GM21423 (cell line): ENCODE measurements around the gene C5orf34.
"Not testable (repeated sequence)": the region's sequence is repeated elsewhere in the genome, so short reads cannot be mapped to it uniquely, and the experiment has no call there.

Experiments used
- ATAC-seq: cut with Tn5 transposase; IDR thresholded peaks from one replicate; pipeline ENCODE4 v1.9.1; 2021; ENCODE audit warnings: mild to moderate bottlenecking, moderate library complexity; ENCODE audit not compliant: unreplicated experiment

Gene C5orf34

DNA sequence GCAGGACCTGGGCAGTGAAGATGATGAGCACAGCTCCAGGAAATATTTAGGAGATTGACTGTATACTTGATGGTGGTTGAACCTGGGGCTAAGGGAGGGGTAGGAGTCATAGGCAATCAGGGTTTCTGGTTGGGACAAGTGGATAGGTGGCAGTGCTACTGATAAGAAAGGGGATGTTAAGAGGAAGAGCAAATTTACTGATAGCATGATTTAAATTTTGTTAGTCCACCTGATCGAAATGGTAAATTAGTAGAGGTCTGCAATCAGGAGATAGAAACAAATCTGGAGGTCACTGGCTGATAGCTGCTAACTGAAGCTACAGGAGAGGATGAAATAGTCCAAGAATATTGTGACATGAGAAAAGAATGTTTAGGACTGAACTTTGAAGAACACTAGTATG is 5.7 kb upstream of the C5orf34 start:
- ATAC-seq = no peak

DNA sequence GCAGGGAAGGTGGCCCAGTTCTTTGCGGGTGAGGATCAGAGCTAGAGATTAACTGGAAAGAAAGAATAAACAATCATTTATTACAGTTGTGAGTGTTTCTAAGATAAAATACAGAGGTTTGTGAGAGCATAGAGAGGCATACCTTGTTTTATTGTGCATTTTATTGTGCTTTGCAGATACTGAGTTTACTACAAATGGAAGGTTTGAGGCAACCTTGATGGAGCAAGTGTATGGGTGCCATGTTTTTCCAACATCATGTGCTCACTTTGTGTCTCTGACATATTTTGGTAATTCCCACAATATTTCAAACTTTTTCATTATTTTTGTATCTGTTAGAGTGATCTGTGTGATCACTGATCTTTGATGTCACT is 715 bp upstream of the C5orf34 start:
- ATAC-seq = no peak

DNA sequence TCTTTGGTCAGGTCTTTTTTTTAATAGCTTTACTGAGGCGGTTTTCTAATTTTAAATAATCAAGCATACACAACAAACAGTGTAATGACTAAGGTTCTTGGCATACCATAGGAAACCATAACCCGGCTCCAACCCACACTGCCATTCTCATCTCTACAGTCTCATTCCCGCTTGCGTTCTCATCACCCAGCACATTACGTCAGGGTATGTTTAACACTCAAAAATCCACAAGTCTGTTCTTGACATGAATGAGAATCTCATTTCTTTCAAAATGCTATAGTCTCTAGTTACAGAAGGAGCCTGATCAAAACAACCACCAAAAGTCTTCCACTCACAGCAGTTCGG is 505 bp downstream of the C5orf34 start:
- peak; percentile 21 for ATAC-seq

DNA sequence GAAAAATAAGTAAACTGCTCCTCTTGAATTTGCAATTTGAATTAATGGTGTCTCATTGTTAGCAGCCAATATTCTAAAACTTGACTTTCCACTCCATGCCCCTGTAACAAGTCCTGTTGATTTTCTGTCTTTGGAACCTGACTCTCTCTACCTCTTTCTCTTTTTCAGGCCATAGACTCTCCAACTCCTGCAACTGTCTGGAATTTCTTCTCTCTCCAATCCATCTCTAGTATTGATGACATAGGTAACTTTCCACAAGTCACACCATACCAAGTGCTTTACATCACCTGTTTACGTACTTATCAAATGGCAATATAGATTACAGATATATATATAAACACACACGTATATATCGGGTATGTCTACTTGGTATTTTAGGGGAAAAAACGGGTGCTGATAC is 923 bp downstream of the C5orf34 start:
- no peak for ATAC-seq

DNA sequence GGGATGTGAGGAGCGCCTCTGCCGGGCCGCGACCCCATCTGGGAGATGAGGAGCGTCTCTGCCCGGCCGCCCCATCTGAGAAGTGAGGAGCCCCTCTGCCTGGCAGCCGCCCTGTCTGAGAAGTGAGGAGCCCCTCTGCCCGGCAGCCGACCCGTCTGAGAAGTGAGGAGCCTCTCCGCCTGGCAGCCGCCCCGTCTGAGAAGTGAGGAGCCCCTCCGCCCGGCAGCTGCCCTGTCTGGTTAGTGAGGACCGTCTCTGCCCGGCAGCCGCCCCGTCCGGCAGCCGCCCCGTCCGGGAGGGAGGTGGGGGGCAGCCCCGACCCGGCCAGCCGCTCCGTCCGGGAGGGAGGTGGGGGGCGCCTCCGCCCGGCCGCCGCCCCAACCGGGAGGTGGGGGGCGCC is 3.9 kb downstream of the C5orf34 start:
- ATAC-seq = not testable (repeated sequence)

DNA sequence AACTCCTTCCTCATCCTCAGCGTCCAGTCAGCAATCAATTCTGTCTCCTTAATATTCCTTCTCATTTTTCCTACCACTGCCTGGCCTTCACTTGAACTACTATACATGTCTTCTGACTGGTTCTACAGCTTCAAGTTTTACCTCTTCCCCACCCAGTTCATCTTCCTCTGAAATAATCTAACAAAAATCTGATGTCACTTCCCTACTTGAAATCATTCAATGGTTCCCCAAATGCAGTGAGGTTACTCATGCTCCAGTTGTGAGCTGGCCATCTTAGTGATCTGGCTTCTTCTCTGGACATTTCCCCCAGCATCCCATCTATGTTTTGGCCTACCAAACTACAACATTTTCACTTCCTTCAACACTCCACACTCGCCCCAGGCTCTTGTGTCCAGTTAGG is 16.4 kb downstream of the C5orf34 start:
- no peak for ATAC-seq

DNA sequence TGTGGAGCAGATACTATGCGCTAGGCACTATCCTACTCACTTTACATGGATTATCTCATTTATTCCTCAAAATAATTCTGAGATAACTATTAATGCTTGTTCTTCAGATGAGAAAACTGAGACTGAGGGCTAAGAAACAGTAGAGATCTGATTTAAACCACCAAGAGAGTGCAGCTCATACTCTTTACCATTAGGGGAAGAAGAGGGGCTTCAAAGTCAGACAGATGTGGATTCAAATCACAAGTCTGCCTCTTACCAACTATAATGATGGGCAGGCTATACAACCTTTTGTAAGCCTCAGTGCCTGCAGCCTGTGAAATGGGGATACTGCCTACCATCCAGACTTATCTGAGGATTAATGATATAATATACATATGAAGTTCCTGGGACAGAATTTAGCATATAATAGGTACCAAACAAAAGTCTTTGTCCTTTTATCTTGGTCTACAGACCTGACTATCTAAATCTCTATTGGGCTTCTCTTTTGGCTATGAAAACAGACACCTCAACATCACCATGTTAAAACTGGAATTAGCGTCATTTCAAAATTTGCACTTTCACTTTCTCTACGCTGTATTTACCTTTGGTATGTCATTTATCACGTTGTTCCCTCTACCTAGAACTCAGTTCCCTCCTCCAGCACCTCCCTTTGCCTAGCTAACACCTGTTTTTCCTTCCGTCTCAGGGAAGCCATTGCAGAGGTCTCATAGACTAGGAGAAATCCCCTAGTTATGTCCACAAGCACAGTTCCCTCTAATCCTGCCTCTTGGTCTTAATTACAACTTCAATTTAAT is 17.4 kb downstream of the C5orf34 start:
- no peak for ATAC-seq

DNA sequence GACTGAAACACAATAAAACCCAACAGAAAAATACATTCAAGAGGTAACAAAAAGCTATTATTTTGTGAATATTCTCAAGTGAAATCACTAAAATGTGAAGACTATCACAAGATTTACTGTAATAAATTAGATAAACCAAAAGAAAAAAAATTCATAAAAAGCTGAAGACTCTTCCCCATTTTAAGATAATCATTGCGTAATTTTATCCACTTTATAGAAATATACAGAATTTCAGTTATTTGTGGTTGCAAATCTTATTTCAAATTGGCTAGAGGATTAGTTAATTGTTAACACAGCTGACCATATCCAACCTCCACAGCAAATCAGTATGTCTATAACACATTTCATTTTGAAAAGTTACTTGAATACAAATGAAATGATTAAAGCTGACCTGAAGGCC is 23.6 kb downstream of the C5orf34 start:
- ATAC-seq = no peak

DNA sequence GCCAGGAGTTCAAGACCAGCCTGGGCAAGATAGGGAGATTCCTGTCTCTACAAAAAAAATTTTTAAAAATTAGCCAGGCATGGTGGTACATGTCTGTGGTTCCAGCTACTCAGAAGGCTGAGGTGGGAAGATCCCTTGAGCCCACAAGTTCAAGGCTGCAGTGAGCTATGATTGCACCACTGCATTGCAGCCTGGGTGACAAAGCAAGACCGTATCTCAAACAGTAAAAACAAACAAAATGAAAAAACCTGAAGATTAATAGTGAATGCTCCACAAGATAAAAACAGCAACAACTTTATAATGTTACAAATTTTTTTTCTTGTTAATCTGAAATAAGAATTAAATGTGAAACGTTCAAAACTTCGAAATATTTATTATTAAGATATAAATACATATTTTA is 28.6 kb downstream of the C5orf34 start:
- no peak for ATAC-seq

DNA sequence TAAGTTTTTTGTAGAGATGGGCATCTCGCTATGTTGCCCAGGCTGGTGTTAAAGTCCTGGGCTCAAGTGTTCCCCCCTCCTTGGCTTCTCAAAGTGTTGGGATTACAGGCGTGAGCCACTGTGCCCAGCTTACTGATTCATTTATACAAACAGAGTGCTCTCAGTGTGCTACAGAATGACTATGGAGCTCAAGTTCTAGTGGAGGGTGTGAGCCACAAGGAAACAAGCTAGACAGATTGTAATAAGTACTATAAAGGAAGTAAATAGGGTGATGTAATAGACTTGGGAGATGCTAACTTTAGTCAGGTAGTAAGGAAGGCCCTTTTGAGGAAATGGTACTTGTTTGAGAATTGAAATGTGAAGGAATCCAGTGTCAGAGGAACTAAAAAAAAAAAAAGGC is 29.5 kb downstream of the C5orf34 start:
- ATAC-seq = no peak

DNA sequence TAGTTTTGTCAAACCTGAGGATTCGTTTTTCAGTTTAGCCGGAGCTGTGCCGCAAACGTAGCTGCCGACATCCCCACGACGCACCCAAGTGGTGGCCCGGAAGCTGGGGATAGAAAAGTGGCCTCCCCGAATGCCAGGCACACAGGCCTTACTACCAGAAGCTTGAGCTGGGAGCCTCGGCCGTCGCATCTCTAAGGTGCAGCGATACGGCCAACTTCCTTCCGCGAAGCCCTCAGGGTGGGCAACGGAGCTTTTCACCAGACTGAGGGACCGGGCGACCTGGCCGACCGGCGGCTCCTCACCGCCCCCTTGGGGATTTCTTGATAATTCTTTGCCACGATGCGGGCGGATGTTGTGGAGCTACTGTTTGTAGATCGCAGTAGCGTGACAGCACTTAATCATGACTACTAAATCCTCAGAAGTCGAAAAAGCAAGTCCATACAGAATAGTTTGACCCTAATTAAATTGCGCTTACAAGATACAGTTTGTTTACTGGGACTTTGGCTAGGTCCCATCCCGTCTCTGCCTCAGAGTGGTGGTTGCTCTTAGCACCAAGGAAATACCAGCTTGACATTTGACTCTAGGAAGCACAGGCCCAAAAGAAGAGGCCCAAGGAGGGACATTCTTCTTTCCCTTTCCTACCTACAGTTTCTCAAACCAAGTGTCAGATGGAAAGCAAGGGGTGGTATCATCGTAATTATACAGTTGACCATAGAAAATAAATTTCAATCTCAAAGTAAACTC is 30.7 kb downstream of the C5orf34 start:
- peak; percentile 64 for ATAC-seq

DNA sequence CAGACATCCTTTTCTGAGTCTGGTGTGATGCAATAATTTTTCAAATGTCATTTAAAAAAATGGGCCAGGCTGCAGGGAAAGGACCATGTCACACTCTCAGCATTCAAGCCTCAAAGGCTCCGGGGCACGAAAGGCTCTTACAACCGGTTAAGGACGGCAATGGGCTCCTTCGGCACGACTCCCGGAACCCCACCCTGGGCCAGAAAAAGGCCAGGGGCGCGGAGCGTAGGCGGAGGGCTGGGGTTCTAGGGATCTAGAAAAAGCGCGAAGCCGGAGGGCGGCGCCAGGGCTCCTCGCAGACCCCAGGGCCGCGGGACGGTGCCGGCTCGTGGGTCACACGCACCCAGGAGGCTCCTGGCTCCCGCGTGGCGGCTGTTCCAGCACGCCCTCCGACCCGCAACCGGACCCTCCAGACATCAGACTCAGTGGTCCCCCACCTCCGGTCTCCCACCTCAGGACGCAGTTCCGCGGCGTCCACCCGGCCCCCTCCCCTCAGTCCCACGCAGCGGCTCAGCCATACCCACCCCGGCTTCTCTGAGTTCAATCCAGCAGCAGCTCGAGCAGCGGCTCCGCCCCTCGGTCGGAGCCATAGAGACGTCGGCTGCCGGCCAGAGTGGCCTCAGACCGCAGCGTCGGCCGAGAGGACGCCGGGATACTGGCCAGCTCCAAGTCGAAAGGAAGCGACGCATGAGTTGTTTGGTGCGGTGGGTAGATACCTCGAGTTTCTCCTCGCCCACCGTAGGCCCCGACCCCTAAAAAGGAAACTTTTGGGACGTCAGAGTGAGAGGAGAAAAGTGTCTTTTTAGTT is 31.4 kb downstream of the C5orf34 start, which contains the start of gene TMEM267:
TMEM267 (minus strand) TSS at position 568 of the 808 bp plus-strand sequence. CDS start 29,896 bp downstream, outside the sequence.
- ATAC-seq = peak; percentile 88

DNA sequence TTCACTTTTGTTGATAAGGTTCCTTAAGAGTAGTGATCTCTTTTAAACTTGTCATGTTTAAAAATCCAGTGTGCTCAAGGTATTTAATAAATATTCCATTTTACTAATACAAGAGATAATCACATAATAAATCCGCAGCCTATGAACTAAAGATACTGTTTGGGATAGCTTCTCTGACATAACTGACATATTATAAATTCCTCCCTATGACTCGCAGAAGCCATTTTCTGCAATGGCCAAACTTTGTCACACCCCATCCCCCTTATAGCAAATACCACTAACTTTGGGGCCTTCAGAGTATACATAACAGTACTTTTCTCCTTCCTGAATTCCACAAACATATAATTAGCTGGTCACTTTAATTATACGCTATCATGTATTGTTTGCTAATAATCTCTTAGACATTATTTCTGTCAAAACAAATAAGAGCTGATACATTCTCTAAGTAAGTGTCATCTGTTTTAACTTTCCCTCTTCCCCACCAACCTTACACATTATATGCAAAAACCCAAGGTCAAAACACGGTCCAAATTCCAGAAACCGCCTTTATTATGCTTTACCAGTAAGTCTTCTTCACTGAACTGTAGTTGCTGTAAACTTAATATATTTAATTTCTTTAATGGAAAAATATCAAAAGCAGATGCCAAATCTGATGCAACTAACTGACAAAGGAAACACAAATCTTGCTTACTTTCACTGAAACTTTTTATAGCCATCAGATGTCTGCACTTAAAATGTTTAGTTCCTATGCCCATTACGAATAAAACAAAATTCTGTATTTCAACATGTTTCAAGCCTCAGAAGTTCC is 32.3 kb downstream of the C5orf34 start:
- no peak for ATAC-seq

DNA sequence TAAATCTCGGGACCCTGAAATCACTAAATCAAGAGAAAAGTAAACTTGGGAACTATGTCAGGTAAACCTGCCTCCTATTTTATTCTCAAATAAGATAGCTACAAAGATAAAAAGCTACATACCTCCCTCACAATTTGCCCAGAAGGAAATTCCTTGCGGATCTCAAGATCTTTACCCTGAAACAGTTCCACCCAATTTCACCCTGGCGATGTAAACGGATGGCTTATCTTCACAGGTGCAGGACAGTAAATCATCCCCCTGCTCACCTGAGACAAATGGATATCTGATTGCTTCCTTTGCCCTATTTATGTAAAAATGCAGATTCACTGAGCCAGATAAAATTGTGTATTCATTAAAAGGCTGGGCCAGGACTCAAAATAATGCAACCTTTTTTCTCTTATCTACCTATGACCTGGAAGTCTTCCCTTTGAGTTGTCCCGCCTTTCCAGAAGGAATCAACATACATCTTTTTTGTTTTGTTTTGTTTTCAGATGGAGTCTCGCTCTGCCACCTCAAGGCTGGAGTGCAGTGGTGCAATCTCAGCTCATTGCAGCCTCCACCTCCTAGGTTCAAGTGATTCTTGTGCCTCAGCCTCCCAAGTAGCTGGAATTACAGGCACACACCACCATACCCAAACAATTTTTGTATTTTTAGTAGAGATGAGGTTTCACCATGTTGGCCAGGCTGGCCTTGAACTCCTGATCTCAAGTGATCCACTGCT is 45.1 kb downstream of the C5orf34 start:
- ATAC-seq = no peak

DNA sequence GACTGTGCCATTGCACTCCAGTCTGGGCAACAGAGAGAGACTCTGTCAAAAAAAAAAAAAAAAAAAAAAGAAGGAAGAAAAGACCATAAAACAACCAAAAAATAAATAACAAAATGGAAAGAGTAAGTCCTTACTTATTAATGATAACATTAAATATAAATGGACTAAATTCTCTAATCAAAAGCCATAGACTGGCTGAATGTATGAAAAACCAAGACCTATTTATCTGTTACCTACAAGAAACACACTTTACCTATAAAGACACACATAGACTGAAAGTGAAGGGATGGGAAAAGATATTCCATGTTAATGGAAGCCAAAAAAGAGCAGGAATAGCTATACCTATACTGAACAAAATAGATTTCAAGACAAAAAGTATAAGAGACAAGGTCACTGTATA is 47.8 kb downstream of the C5orf34 start:
- no peak for ATAC-seq

DNA sequence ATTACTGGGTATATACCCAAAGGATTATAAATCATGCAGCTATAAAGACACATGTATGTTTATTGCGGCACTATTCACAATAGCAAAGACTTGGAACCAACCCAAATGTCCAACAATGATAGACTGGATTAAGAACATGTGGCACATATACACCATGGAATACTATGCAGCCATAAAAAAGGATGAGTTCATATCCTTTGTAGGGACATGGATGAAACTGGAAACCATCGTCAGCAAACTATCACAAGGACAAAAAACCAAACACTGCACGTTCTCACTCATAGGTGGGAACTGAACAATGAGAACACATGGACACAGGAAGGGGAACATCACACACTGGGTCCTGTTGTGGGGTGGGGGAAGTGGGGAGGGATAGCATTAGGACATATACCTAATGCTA is 49.5 kb downstream of the C5orf34 start:
- not testable (repeated sequence) for ATAC-seq

DNA sequence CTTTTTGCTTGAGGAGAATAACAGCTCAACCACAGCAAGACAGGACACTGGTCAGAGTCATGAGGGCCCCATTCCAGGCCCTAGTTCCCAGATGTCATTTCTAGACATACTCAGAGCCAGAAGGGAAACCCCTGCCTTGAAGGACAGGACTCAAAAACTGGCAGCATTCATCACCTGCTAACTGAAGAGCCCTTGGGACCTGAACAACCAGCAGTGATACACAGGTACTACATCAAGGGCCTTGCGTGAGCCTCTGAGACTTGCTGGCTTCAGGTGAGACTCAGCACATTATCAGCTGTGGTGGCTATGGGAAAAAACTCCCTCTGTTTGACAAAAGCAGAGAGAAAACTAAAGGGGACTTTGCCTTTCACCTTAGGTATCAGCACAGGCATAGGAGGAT is 53.9 kb downstream of the C5orf34 start:
- ATAC-seq = no peak

DNA sequence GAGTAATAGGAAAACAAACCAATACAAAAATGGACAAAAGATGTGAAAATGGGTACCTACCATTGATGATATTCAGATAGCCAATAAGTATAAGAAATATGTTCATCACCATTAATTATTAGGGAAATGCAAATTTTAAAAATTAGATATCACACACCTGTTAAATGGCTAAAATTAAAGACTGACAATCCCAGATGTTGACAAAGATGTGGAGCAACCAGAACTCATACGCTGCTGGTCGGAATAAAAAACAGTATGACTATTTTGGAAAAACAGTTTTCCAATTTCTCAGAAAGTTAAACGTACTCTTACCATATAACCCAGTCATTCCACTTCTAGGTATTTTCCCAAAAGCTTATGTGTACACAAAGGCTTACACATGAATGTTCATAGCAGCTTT is 58.4 kb downstream of the C5orf34 start:
- ATAC-seq = no peak

DNA sequence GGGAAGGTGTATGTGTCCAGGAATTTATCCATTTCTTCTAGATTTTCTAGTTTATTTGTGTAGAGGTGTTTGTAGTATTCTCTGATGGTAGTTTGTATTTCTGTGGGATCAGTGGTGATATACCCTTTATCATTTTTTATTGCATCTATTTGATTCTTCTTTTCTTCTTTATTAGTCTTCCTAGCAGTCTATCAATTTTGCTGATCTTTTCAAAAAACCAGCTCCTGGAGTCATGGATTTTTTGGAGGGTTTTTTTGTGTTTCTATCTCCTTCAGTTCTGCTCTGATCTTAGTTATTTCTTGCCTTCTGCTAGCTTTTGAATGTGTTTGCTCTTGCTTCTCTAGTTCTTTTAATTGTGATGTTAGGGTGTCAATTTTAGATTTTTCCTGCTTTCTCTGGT is 73.4 kb downstream of the C5orf34 start:
- not testable (repeated sequence) for ATAC-seq

DNA sequence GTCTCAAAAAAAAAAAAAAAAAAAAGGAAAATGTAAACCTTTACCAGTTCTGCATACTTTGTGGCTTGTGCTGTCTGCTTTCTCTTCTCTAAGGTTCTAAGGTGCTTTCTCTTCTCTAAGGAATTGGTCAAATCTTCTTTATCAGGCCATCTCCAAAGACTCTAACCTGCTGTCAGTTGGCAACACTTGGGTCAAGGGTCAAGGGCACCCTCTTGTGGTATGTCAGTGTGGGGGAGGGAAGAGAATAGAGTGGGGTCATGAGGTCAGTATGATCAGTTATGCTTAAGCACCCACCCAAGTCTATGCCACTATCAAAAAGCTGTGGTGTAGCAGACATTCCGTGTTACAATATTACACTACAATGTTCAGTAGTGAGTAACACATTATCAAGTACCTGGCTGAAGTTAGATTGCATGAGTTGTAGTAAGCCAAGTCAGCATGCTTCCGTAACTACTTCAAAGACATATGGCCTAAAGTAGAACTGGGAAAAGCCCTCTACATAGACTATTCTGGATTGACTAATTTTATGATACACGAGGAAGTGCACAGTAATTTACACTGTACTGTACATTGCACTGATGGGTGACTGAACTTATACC is 77.8 kb downstream of the C5orf34 start:
- no peak for ATAC-seq
